Measurements from ENCODE around the gene CPSF6.
A peak's percentile ranks its signal among the peaks of the same experiment; 100 is the strongest.
"Not testable (repeated sequence)": the region's sequence is repeated elsewhere in the genome, so short reads cannot be mapped to it uniquely, and the experiment has no call there.

Gene CPSF6

DNA sequence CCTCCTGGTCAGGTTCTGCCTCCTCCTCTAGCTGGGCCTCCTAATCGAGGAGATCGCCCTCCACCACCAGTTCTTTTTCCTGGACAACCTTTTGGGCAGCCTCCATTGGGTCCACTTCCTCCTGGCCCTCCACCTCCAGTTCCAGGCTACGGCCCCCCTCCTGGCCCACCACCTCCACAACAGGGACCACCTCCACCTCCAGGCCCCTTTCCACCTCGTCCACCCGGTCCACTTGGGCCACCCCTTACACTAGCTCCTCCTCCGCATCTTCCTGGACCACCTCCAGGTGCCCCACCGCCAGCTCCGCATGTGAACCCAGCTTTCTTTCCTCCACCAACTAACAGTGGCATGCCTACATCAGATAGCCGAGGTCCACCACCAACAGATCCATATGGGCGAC is 19.3 kb downstream of the CPSF6 start:
- Histone ChIP-seq H2AFZ (ENCODE audit: low read length, unreplicated experiment) (no peak overlapping the region), H3K27me3 (ENCODE audit: insufficient read depth, low read length) (no peaks in the 10 kb centered on the region), H3K79me2 (ENCODE audit: control insufficient read depth, insufficient read depth, low read length, unreplicated experiment) (peaks cover 16% of the 10 kb centered on the region), H3K4me1 (ENCODE audit: control insufficient read depth, insufficient read depth, low read length, unreplicated experiment) (no peaks in the 10 kb centered on the region), H3K36me3 (ENCODE audit: insufficient read depth, low read length) (peaks cover 63% of the 10 kb centered on the region), H3K4me3 (ENCODE audit: low read depth, low read length) (no peak overlapping the region), H3K27ac (ENCODE audit: low read depth, low read length) (no peak overlapping the region)

DNA sequence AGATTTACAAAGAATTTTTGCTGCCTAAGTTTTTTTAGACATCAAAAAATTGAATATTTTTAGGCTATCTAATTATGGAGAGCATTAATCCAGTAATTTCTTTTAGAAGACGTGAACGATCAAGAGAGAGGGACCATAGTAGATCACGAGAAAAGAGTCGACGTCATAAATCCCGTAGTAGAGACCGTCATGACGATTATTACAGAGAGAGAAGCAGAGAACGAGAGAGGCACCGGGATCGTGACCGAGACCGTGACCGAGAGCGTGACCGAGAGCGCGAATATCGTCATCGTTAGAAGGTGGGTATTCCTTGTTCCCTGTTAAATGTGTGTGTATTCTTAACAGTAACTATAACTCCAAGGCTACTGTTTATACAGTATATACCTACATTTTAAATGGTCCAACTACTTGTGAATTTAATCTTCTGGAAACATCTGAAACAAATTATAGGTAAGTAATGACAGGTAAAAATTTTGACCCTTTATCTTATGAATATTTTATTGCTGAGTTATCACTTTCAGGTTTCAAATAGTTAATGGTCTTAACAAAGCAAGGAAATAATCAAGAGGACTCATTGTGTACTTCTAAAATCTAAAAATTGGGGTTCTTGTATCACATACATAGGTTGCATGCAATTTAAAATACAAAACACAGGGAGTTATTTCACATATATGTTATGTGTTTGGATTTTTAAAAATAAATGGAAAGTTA is 23.1 kb downstream of the CPSF6 start:
- Histone ChIP-seq H3K4me1 (ENCODE audit: control insufficient read depth, insufficient read depth, low read length, unreplicated experiment) (peaks cover 12% of the 10 kb centered on the region), H3K36me3 (ENCODE audit: insufficient read depth, low read length) (peaks cover 60% of the 10 kb centered on the region), H2AFZ (ENCODE audit: low read length, unreplicated experiment) (no peak overlapping the region), H3K27me3 (ENCODE audit: insufficient read depth, low read length) (no peaks in the 10 kb centered on the region), H3K27ac (ENCODE audit: low read depth, low read length) (no peak overlapping the region), H3K4me3 (ENCODE audit: low read depth, low read length) (no peak overlapping the region), H3K79me2 (ENCODE audit: control insufficient read depth, insufficient read depth, low read length, unreplicated experiment) (peaks cover 8% of the 10 kb centered on the region)

DNA sequence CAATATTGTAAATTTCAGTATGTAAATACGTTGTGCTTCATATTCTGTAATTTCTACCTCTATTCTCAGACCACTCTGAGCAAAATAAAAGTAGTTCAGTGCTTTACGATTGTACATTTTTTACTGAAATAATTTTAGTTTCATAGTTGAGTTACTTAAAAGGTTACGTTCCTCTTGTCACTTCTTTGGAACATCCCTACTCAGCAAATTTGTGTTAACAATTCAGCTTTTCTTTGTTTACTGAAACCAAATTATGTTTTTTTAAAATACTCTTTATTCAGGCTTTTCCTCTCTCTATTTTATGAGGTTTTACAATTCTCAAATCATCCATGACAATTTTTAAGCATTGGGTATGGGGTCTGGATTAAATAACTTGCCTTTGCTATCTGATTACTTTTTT is 25.8 kb downstream of the CPSF6 start:
- peaks cover 6% of the 10 kb centered on the region for H3K79me2 ChIP-seq (ENCODE audit: control insufficient read depth, insufficient read depth, low read length, unreplicated experiment)
- H2AFZ ChIP-seq (ENCODE audit: low read length, unreplicated experiment), result no peak overlapping the region
- H3K27me3 ChIP-seq (ENCODE audit: insufficient read depth, low read length), result no peaks in the 10 kb centered on the region
- no peak overlapping the region for H3K27ac ChIP-seq (ENCODE audit: low read depth, low read length)
- H3K4me3 ChIP-seq (ENCODE audit: low read depth, low read length), result no peak overlapping the region
- peaks cover 47% of the 10 kb centered on the region for H3K36me3 ChIP-seq (ENCODE audit: insufficient read depth, low read length)
- peaks cover 12% of the 10 kb centered on the region for H3K4me1 ChIP-seq (ENCODE audit: control insufficient read depth, insufficient read depth, low read length, unreplicated experiment)

GRCh38 chr12:69265633-69266032 is 26.3 kb downstream of the CPSF6 start:
- H3K79me2 ChIP-seq (ENCODE audit: control insufficient read depth, insufficient read depth, low read length, unreplicated experiment); H2AFZ ChIP-seq (ENCODE audit: low read length, unreplicated experiment); H3K4me3 ChIP-seq (ENCODE audit: low read depth, low read length); H3K27me3 ChIP-seq (ENCODE audit: insufficient read depth, low read length): not testable (repeated sequence)
- Histone ChIP-seq H3K4me1 (ENCODE audit: control insufficient read depth, insufficient read depth, low read length, unreplicated experiment) (peaks cover 12% of the 10 kb centered on the region), H3K27ac (ENCODE audit: low read depth, low read length) (peak overlapping the region; percentile 64; the same call in 1 of the 2 replicates), H3K36me3 (ENCODE audit: insufficient read depth, low read length) (peaks cover 44% of the 10 kb centered on the region)

- peaks cover 6% of the 10 kb centered on the region for H3K79me2 ChIP-seq (ENCODE audit: control insufficient read depth, insufficient read depth, low read length, unreplicated experiment)
- peak overlapping the region; percentile 64 for H3K27ac ChIP-seq (ENCODE audit: low read depth, low read length)
- H2AFZ ChIP-seq (ENCODE audit: low read length, unreplicated experiment), result no peak overlapping the region
- H3K27me3 ChIP-seq (ENCODE audit: insufficient read depth, low read length), result no peaks in the 10 kb centered on the region
- peaks cover 12% of the 10 kb centered on the region for H3K4me1 ChIP-seq (ENCODE audit: control insufficient read depth, insufficient read depth, low read length, unreplicated experiment)
- no peak overlapping the region for H3K4me3 ChIP-seq (ENCODE audit: low read depth, low read length)
- H3K36me3 ChIP-seq (ENCODE audit: insufficient read depth, low read length), result peaks cover 39% of the 10 kb centered on the region
Measured at GRCh38 chr12:69266036-69266635, 26.8 kb downstream of the CPSF6 start.

GRCh38 chr12:69269736-69270135 is 30.4 kb downstream of the CPSF6 start:
- H3K27ac ChIP-seq (ENCODE audit: low read depth, low read length), result no peak overlapping the region
- H3K4me3 ChIP-seq (ENCODE audit: low read depth, low read length), result no peak overlapping the region
- H3K36me3 ChIP-seq (ENCODE audit: insufficient read depth, low read length), result peaks cover 8% of the 10 kb centered on the region
- H3K4me1 ChIP-seq (ENCODE audit: control insufficient read depth, insufficient read depth, low read length, unreplicated experiment), result peaks cover 12% of the 10 kb centered on the region
- no peak overlapping the region for H2AFZ ChIP-seq (ENCODE audit: low read length, unreplicated experiment)
- peaks cover 6% of the 10 kb centered on the region for H3K79me2 ChIP-seq (ENCODE audit: control insufficient read depth, insufficient read depth, low read length, unreplicated experiment)
- H3K27me3 ChIP-seq (ENCODE audit: insufficient read depth, low read length), result no peaks in the 10 kb centered on the region

DNA sequence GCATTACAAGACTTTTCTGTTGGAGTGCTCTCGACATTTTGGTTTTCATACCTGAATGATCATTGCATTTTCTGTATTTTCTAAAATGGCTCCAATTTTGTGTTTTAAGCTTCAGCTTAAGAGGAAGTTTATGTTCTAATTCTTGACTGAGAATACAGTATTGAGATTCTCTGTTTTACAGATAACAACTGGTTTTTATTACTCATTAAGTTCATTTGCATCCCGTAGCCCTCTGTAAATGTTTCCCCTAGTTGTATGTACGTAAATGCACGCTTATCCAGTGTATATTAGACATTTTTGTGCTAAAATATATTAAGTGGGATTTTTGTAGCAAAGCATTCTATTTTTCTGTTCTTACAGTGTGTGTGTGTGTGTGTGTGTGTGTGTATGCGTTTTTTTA is 33.1 kb downstream of the CPSF6 start:
- no peaks in the 10 kb centered on the region for H3K79me2 ChIP-seq (ENCODE audit: control insufficient read depth, insufficient read depth, low read length, unreplicated experiment)
- no peaks in the 10 kb centered on the region for H3K4me1 ChIP-seq (ENCODE audit: control insufficient read depth, insufficient read depth, low read length, unreplicated experiment)
- H3K27me3 ChIP-seq (ENCODE audit: insufficient read depth, low read length), result no peaks in the 10 kb centered on the region
- no peak overlapping the region for H3K27ac ChIP-seq (ENCODE audit: low read depth, low read length)
- H3K4me3 ChIP-seq (ENCODE audit: low read depth, low read length), result no peak overlapping the region
- H3K36me3 ChIP-seq (ENCODE audit: insufficient read depth, low read length), result peaks cover 8% of the 10 kb centered on the region
- no peak overlapping the region for H2AFZ ChIP-seq (ENCODE audit: low read length, unreplicated experiment)

GRCh38 chr12:69274861-69275260 is 35.5 kb downstream of the CPSF6 start:
- Histone ChIP-seq H3K4me3 (ENCODE audit: low read depth, low read length) (no peak overlapping the region), H3K79me2 (ENCODE audit: control insufficient read depth, insufficient read depth, low read length, unreplicated experiment) (no peaks in the 10 kb centered on the region), H3K27me3 (ENCODE audit: insufficient read depth, low read length) (no peaks in the 10 kb centered on the region), H3K4me1 (ENCODE audit: control insufficient read depth, insufficient read depth, low read length, unreplicated experiment) (no peaks in the 10 kb centered on the region), H3K27ac (ENCODE audit: low read depth, low read length) (no peak overlapping the region), H2AFZ (ENCODE audit: low read length, unreplicated experiment) (no peak overlapping the region), H3K36me3 (ENCODE audit: insufficient read depth, low read length) (no peaks in the 10 kb centered on the region)

DNA sequence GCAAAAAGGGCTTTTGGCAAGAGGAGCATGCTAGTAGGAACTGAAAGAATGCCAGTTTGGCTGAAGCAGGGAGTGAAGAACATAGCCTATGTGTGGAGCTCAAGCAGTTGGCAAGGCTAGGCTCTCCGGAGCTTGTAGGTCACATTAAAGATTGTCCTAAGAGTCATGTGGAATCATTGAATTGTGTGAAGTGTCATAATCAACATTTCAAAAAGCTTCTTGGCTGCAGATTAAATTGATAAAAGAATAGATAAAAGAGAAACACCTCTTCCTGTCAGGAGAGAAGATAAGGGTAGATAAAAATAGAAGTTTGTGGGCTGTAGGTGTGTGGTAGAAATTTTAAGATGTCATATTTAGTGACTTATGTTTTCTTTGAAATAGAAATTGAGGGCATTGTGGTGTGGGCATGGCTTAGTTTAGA is 36.1 kb downstream of the CPSF6 start:
- Histone ChIP-seq H3K4me3 (ENCODE audit: low read depth, low read length) (no peak overlapping the region), H3K4me1 (ENCODE audit: control insufficient read depth, insufficient read depth, low read length, unreplicated experiment) (no peaks in the 10 kb centered on the region), H3K36me3 (ENCODE audit: insufficient read depth, low read length) (no peaks in the 10 kb centered on the region), H3K27me3 (ENCODE audit: insufficient read depth, low read length) (no peaks in the 10 kb centered on the region), H3K79me2 (ENCODE audit: control insufficient read depth, insufficient read depth, low read length, unreplicated experiment) (no peaks in the 10 kb centered on the region), H2AFZ (ENCODE audit: low read length, unreplicated experiment) (no peak overlapping the region), H3K27ac (ENCODE audit: low read depth, low read length) (no peak overlapping the region)

DNA sequence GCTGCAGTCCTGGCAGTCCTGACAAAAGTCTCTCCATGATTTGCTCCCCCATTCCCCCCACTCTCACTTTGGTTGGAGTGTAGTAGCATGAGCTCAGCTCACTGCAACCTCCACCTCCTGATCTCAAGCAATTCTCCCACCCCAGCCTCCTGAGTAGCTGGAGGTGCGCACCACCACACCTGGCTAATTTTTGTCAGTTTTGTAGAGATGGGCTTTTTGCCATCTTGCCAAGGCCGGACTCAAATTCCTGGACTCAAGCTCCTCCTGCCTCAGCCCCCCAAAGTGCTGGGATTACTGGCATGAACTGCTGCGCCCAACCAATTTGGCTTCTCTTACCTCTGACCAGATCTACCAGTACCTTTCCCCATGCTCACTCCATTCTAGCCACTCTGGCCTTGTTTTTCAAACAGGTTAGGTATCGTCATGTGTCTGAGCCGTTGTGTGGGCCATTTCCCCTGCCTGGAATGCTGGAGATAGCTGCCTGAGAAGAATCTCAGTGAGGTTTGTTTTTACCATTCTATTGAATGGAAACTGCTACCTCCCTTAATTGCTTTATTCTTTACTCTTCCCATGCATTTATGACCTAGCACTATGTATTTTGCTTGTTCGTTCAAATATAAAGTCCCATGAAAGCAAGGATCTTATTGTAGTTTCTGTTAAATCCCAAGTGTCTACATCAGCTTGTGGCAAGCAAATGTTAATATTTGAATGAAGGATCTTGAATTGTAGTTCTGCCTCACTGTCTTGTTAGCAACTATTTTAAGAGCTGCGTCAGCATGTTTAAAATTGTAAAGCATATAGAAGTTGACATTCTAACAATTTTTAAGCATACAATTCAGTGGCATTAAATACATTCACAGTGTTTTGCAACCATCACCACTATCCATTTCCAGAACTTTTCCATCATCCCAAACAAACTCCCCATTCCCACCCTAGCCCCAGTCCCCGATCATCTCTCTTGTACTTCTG is 39.7 kb downstream of the CPSF6 start:
- Histone ChIP-seq H3K36me3 (ENCODE audit: insufficient read depth, low read length) (no peaks in the 10 kb centered on the region), H3K4me1 (ENCODE audit: control insufficient read depth, insufficient read depth, low read length, unreplicated experiment) (peaks cover 6% of the 10 kb centered on the region), H3K4me3 (ENCODE audit: low read depth, low read length) (no peak overlapping the region), H2AFZ (ENCODE audit: low read length, unreplicated experiment) (no peak overlapping the region), H3K27ac (ENCODE audit: low read depth, low read length) (no peak overlapping the region), H3K79me2 (ENCODE audit: control insufficient read depth, insufficient read depth, low read length, unreplicated experiment) (no peaks in the 10 kb centered on the region), H3K27me3 (ENCODE audit: insufficient read depth, low read length) (no peaks in the 10 kb centered on the region)
